ENCODE data around the gene TMEM62.
"Not testable (repeated sequence)": the region's sequence is repeated elsewhere in the genome, so short reads cannot be mapped to it uniquely, and the experiment has no call there.

The TMEM62 gene

DNA sequence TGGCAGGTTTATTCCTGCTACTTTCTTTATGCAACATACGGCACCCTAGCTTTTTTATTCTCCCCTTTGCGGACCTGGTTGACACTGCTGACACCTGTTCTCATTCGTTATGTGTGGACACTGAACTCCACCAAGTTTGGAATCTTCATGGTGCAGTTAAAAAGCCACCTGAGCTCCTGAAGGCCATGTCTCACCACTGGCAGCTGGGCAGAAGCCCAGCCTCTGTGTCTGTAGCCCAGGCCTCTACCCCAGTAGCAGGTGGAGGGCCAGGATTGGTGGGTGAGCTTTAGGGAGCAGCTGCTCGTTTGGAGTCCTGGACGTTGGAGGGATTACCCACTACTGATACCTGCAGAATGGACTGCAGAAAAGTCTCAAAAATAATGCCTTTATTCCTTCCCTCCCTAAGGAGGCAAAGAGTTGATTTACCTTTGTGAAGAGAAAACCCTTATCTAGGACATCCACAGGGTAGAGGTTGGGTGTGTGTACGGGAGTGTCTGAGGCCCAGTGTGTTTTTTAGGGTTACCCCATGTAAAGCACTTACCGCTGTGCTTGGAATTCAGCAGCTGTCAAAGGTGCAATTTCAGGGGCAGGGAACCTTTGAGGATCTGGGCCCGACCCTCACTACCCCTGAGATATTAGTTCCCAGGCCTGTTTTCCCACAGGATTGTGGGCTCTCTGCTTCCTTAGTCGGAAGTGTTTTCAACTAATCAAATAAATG, 51.2 kb downstream of the TMEM62 start:
- no peak for DNase-seq

GRCh38 chr15:43185157-43186002, 52.0 kb downstream of the TMEM62 start, which contains the start of gene CCNDBP1:
Gene CCNDBP1, plus strand, starts transcription at chr15:43185403. Its CDS starts 96 bp downstream, at chr15:43185499.
- DNase-seq, result peak; percentile 76 to 79

DNA sequence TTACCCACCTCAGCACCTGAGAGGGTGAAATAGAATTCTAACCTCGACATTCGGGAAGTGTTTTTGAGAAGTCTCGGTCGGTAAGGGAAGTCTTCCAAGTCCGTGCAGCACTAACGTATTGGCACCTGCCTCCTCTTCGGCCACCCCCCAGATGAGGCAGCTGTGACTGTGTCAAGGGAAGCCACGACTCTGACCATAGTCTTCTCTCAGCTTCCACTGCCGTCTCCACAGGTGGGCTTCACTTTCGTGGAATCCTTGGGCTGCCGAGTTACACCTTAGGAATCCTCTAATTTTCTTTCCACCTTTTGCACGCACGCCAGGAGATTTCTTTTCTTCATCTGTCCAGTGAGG, 52.6 kb downstream of the TMEM62 start:
- no peak for DNase-seq

GRCh38 chr15:43187544-43188155, 54.3 kb downstream of the TMEM62 start:
- DNase-seq, result no peak

DNA sequence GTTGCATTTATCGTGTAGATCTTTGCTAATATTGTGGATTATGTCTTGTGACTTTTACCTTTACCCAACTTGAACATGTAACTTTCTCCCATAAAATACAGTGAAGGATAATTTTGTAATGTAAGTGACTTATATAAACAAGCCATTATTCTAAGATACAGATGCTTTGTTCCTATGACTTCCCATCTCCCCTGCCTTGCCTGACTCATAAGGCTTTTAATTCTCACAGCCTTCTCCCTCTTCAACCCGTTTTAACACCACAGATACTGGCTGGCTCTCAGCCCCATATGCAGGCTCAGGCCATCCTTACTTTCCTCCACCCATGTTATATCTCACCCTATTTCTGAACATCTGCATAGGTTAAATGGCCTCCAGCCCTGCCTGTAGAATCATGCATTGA, 55.9 kb downstream of the TMEM62 start:
- DNase-seq, result no peak

- no peak for DNase-seq
Observed at GRCh38 chr15:43190178-43190577, 56.8 kb downstream of the TMEM62 start.

- no peak for DNase-seq
Observed at GRCh38 chr15:43193710-43194109, 60.3 kb downstream of the TMEM62 start.

DNA sequence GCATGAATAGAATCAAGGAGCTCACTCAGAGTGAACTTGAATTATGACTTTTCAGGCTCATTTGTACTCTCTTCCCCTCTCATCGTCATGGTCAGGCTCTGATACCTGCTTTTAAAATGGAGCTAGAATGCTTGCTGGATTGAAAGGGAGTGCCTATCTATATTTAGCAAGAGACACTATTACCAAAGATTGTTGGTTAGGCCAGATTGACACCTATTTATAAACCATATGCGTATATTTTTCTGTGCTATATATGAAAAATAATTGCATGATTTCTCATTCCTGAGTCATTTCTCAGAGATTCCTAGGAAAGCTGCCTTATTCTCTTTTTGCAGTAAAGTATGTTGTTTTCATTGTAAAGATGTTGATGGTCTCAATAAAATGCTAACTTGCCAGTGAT, 61.4 kb downstream of the TMEM62 start:
- DNase-seq, result no peak

DNA sequence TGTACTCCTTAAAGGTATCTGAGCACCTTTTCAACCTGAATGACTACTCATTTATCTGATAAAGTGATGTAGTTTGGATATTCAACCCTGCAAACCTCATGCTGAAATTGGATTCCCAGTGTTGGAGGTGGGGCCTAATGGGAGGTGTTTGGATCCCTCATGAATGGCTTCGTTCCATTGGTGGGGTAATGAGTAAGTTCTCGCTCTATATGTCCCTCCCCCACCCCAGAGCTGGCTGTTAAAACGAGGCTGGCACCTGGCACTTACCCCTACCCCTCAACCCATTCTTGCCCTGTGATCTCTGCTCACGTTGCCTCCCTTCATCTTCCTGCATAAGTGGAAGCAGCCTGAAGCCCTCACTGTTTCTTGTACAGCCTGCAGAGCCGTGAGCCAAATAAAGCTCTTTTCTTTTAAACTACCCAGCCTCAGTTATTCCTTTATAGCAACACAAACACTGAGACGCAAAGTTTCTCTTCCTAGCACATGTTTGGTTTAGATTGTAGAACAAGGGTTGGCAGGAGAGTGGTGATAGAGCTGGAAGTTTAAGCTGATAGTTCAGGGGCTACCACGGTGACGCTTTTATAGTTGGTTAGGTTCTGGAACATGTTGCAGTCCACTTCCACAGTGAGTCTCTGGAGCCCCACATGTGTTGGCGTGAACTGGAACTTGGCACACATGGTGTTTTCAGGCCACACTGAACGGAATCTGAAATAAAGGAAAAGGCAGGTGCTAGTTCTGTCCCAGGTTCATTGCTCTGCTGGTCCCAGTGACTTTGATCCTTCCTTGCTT, 63.6 kb downstream of the TMEM62 start:
- no peak for DNase-seq

DNA sequence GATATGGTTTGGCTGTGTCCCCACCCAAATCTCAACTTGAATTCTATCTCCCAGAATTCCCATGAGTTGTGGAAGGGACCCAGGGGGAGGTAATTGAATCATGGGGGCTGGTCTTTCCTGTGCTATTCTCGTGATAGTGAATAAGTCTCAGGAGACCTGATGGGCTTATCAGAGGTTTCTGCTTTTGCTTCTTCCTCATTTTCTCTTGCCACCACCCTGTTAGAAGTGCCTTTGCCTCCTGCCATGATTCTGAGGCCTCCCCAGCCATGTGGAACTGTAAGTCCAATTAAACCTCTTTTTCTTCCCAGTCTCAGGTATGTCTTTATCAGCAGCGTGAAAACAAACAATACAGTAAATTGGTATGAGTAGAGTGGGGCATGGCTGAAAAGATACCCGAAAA, 64.4 kb downstream of the TMEM62 start:
- DNase-seq, result not testable (repeated sequence)

DNA sequence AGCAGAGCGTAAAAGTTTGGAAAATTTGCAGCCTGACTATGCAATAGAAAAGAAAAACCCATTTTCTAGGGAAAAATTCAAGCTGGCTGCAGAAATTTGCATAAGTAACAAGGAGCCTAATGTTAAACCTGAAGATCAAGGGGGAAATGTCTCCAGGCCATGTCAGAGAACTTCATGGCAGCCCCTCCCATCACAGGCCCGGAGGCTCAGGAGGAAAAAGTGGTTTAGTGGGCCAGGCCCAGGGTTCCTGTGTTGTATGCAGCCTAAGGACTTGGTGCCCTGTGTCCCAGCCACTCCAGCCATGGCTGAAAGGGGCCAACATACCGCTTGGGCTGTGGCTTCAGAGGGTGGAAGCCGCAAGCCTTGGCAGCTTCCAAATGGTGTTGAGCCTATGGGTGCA, 65.2 kb downstream of the TMEM62 start:
- DNase-seq, result not testable (repeated sequence)

DNA sequence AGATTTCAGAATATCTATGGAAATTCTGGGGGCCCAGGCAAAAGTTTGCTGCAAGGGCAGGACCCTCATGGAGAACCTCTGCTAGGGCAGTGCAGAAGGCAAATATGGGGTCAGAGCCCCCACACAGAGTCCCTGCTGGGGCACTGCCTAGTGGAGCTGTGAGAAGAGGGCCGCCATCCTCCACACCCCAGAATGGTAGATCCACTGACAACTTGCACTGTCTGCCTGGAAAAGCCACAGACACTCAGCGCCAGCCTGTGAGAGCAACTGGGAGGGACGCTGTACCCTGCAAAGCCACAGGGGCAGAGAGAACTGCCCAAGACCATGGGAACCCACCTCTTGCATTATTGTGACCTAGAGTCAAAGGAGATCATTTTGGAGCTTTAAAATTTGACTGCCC, 65.6 kb downstream of the TMEM62 start:
- no peak for DNase-seq

- no peak for DNase-seq
Observed at GRCh38 chr15:43199945-43200488, 66.6 kb downstream of the TMEM62 start.

DNA sequence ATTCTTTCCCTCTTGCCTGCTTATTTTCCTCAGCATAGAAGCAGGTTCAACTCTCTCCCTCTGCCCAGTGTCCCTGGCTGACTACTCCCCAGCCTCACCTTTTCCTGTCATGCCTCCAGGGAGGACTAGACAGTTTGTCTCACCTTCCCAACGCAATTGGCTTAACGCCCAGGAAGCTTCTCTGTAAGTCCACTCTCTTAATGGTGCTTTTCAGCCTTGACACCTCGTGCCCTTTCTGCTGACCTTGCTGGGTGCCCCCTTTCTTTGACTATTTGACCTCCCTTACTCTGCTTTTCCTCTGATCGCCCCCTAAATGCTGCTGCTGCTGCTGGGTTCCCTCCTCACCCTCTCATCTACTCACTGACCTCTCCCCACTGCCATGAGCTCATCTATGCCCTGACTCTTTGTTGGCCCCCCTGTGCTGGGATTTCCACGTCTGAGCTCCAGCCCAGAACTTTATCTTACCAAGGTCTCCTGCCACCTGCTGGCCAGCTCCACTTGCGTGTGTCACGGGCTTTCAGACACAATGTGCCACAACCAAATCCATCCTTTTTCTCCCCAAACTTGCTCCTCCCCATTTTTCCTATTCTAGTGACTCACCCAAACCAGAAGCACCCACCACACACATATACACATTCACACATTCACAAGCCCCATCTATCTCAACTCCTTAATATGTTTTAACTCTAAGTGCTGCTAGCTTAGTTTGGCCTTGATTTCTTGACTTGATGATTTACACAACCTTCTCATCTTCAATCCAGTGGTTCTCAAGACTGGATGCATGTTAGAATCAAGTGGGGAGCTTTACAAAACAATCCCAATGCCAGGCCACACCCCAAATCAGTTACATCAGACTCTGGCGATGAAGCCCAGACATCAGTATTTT, 70.9 kb downstream of the TMEM62 start:
- DNase-seq, result peak; percentile 29 to 49

GRCh38 chr15:43206054-43206453, 72.7 kb downstream of the TMEM62 start:
- DNase-seq, result no peak

- no peak for DNase-seq
Observed at GRCh38 chr15:43207024-43207423, 73.6 kb downstream of the TMEM62 start.

DNA sequence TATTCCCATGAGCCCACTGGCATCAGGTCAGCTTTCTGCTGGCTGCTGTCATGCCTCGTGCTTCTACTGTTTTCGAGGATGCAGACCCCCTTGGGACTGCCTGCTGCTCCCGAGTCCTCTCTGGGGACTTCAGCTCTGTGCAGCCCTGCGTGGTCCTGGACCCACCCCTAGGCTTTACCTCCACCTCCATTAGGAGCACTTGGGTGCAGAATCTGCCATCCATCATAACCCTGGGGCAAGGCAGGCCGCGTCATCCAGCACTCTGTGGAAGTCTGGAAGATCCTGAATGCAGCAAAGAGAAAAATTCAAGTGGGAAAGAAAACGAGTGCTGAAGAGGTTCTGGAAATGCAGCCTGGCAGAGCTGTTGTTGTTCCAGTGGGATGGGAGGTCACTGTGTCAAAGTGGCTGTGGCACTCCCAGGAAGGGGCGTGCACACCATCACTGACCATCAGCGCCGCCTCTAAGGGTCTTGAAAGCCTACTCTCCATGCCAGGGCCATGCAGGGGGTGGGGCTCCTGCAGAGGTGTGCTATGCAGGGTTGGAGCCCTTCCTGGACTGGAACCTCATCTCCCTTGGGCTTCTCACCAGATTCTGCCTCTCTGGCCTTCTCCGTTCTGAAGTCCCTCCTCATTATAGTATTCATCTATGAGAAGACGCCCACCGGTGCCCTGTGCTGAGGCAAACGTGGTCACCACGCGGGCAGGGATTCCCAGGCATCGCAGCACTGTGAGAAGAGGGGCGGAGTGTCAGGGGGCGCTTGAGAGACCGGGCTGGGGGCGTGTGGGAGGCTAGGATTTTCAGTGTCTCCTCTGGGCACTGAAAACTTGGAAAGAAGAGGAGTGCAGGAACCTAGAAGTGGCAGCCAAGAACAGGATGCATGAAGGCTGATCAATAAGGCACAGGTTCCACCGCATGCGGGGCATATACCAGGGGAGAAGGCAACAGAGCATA, 74.9 kb downstream of the TMEM62 start:
- DNase-seq, result no peak

DNA sequence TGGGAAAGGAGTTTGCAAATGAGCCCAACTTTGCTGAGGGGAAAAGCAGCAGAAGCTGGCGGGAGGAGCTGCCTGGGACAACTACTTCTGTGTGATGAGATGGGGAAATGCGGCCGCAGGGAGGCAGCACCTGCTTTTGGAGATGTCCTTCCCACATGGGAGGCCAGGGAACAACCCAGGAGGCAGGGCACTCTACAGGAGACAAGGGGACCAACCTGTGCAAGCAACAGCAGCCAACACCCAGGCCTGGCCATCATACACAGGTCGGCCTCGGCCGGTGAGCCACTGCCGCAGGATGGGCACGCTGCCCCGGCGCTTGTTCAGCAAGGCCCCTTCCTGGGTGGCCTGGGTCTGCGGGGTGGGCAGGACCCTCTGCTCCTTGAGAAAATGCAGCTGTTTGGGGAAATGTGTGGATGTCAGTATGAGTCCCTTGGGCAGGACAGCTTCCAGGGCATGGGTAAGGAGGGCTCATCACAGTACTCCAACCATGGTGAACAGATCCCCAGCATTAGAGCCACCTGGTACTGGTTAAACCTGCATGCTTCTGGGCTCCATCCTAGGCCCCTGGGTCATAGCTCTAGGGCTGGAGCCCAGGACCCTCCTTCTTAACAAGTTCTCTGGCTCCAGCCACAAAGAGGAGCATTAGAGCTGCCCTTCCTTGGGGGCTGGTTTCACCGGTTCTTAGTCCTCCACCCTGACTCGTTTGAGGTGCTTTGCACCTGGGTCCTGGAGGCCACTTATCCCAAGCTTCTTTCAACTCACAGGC, 75.9 kb downstream of the TMEM62 start:
- no peak for DNase-seq

GRCh38 chr15:43210172-43210745, 76.9 kb downstream of the TMEM62 start:
- DNase-seq, result no peak
